GM18520 (cell line): ENCODE data around the gene SPTLC2.
"Not testable (repeated sequence)": the region's sequence is repeated elsewhere in the genome, so short reads cannot be mapped to it uniquely, and the experiment has no call there.

Experiments
- ATAC-seq: cut with Tn5 transposase; IDR thresholded peaks from one replicate; pipeline ENCODE4 v1.9.1; 2021; ENCODE audit not compliant: unreplicated experiment

The SPTLC2 gene

DNA sequence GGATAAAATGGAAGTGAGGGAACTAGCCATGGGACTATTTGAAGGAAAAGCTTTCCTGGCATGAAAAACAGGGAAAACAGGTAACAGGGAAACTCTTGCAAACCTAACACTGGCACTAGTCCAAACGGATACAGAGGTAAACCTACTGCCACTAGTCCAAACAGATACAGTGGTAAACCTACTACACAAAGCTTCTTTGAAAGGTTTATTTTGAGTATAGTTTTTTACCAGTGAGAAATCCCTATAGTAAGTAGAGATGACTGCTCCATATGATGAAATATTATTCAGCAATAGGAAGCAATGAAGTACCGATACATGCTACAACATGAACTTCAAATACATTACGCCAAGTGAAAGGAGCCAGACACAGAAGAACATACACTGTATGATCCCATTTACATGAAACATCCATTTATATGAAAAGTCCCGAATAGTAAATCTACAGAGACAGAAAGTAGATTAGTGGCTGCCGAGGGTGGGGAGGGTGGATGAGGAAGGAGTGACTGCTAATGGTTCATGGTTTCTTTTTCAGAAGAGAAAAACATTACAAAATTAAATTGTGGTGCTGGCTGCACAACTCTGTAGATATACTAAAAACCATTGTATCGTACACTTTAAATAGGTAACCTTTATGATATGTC is 25.5 kb downstream of the SPTLC2 start:
- ATAC-seq = no peak

DNA sequence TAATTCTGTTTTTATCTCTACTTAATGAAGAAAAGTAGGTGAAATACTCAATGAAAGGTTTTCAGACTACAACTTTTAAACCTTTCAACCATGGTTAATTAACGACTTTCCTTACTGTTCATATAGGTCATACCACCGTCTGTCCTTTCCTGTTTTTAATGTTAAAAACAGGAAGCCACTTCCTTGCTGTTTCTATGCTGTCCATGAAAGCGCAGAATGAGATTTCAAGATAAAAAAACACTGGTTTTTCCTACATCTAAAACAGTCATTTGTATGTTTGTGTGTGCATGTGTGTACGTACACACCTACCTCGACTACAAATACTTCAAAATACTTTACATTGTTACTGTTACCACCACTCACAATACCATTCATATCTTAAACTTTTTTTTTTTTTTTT is 27.3 kb downstream of the SPTLC2 start:
- ATAC-seq = no peak

- ATAC-seq = not testable (repeated sequence)
Measured at GRCh38 chr14:77588411-77589025, 27.9 kb downstream of the SPTLC2 start.

DNA sequence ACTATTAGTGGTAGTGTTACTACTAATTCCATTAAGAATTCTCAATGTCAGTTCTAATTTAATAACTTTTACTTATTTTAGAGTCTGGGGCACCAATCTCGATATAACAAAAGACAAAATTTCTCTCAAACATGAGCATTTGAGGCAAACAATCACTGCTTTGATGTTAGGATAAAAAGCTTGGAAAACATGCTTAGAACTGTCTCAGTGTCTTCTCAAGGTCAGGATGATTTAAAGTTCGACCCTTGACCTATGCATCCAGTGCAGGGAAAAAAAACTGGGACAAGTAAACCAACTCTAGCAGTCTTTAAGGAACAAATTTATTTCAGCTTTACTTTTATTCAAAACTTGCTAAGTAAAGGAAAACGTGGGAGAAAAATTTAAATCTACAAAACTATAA is 31.1 kb downstream of the SPTLC2 start:
- ATAC-seq = no peak

- ATAC-seq = no peak
Measured at GRCh38 chr14:77584809-77585208, 31.6 kb downstream of the SPTLC2 start.

GRCh38 chr14:77583657-77584056 is 32.8 kb downstream of the SPTLC2 start:
- no peak for ATAC-seq

- no peak for ATAC-seq
Measured at GRCh38 chr14:77582511-77582910, 33.9 kb downstream of the SPTLC2 start.

DNA sequence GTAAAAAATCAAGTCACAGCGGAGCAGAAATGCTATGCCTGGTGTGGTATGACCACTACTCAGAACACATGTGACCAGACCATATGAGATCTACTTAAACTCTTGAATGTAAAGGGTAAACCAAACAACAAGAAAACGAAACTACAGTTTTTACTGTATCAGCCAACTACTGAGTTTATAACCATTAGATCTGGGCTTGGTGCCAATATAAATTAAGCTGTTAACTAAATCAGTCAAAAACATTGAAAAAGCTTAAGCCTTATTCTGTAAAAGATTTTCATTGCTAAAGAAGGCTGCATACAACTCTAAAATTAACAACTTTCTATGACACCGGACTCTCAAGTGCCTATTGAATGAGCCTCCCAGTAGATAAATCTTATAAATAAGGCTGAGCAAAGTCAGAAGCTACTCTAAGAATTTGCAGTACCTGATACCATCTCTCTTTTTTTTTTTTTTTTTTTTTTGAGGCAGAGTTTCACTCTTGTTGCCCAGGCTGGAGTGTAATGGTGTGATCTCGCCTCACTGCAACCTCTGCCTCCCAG is 35.4 kb downstream of the SPTLC2 start:
- ATAC-seq = peak; percentile 94

GRCh38 chr14:77580477-77580876 is 36.0 kb downstream of the SPTLC2 start:
- ATAC-seq = peak; percentile 8

DNA sequence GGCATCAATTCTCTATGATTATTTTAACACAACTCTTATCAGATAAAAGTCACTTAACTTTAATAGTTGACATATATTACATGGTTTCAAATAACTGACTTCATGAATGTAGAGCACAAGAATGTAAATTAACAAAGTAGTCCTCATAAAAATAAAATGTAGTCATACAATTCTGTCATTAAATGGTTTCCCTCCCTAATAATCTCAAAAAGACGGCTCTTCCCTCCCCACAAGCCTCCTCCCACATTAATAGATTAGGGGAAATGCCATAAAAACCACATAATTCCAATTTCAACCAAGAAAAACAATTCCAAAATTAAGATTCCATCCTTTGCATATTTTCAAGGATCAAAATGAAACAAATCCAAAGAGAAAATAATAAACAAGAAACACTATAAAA is 36.7 kb downstream of the SPTLC2 start:
- no peak for ATAC-seq

GRCh38 chr14:77579065-77579464 is 37.4 kb downstream of the SPTLC2 start:
- ATAC-seq = no peak

GRCh38 chr14:77574446-77575115 is 41.9 kb downstream of the SPTLC2 start:
- ATAC-seq = no peak

GRCh38 chr14:77573964-77574363 is 42.5 kb downstream of the SPTLC2 start:
- no peak for ATAC-seq

GRCh38 chr14:77570706-77571268 is 45.6 kb downstream of the SPTLC2 start:
- ATAC-seq = no peak

DNA sequence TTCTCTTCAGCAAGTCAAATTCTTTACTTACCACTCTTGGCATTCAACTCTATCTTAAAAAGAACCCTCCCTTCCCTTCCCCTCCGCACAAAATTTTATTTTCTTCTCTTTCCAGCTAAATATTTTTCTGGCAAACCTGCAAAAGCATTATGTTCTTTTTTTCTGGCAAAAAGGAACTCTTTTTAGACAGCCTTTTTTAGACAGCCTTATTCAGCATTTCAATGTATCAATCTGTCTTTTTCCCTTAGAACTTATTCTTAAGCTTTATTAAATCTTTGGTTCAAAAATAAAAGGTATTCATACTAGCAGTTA is 50.5 kb downstream of the SPTLC2 start:
- ATAC-seq = no peak

- no peak for ATAC-seq
Measured at GRCh38 chr14:77565289-77565993, 51.0 kb downstream of the SPTLC2 start.

GRCh38 chr14:77562681-77563080 is 53.8 kb downstream of the SPTLC2 start:
- no peak for ATAC-seq

- no peak for ATAC-seq
Measured at GRCh38 chr14:77561881-77562280, 54.6 kb downstream of the SPTLC2 start.

- ATAC-seq = no peak
Measured at GRCh38 chr14:77559381-77559780, 57.1 kb downstream of the SPTLC2 start.

DNA sequence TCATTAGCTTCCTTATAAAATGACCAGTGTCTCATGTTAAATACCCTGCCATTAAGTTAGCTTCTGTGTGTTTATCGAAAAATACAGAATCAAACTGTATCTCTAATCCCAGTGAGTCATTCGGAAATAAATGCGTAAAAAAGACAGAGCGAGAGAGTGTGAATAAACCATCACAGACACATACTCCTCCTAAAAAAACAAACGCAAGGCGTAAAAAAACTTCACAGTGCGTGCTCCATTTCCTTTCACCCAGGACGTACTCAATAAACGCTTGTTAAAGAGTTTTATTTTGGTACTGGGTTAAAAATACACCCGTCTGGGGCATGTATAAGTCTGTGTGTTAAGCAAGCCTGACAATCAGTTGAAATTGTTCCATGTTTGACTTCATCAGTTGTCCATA is 59.0 kb downstream of the SPTLC2 start:
- ATAC-seq = no peak

DNA sequence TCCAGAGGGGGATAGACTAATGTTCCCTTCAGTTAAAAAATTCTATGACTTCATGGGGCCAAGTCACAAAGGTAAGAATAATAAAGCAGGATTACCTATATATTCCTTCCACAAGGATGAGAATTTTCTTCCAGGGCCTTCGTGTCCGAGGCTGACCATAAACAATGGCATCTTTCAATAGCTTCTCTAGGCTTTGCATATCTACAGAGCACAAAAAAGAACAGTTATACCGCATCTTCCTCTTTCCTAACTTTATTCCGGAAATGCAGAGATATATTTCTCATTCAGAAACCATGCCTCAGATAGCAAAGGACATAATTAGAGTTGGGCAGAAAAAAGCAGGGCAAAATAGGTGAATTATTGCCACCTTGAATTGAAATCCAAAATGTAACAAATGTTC is 59.5 kb downstream of the SPTLC2 start:
- ATAC-seq = no peak
